ENCODE measurements around the gene MTG1.

DNA sequence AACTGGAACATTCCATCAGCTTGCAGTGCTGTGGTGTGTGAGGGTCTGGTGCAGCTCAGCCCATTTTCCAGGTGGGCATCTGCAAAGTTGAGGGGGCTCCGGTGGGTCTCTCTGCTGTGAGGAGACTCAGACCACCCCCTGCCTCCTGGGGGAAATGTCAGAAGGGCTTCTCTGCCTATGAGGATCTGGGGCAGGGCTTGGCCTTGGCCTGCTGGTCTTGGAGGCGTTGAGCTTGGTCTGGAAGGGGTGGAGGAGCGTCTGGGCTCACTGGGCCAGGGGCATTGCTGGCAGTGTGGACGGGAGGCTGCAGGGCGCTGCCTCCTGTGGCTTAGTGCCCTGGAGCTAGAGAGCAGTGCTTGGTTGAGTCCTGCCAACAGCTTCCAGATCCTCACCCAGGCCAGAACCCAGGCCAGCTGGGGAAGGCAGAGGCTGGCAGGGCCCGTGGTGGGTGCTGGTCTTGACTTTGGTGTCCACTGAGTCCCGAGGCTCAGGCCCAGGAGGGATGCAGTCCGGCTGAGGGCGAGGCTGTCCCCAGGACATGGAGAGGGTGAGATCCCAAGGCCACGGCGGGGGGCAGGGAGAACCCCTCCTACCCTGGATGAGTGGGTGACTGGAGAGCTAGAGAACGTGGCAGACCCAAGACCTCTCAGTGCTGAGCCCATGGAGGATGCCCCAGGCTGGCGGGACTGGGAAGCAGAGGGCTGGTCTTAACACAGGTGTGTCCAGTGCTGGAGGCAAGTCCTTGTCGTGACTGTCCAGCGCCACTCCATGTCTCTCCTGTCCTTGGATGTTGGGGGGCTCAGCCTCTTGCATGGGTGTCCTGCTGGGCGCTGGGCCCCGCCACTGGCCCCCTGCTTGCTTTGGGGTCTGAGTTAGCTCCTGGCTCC, 27.6 kb downstream of the MTG1 start:
- TF ChIP-seq, protein P1, sequence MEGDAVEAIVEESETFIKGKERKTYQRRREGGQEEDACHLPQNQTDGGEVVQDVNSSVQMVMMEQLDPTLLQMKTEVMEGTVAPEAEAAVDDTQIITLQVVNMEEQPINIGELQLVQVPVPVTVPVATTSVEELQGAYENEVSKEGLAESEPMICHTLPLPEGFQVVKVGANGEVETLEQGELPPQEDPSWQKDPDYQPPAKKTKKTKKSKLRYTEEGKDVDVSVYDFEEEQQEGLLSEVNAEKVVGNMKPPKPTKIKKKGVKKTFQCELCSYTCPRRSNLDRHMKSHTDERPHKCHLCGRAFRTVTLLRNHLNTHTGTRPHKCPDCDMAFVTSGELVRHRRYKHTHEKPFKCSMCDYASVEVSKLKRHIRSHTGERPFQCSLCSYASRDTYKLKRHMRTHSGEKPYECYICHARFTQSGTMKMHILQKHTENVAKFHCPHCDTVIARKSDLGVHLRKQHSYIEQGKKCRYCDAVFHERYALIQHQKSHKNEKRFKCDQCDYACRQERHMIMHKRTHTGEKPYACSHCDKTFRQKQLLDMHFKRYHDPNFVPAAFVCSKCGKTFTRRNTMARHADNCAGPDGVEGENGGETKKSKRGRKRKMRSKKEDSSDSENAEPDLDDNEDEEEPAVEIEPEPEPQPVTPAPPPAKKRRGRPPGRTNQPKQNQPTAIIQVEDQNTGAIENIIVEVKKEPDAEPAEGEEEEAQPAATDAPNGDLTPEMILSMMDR (IDR thresholded peaks at IDR 0.05; ENCODE audit: insufficient read depth, low read depth, low read length) = no peak
- TF ChIP-seq EZH2 (IDR thresholded peaks at IDR 0.05; ENCODE audit: insufficient read depth, low read length) = no peak

Measured in astrocyte (in vitro differentiated cells and primary cell).